CD8-positive, alpha-beta memory T cell (primary cell): ENCODE data around the gene SNRPD3. TPM values are rescaled to one million over a fixed set of nuclear protein-coding genes. Genes with fewer than 3 reads are reported as not detected.

Experiments
- CTCF ChIA-PET: fragments of 350-600 bp; sonication (Branson Sonifier 250); formaldehyde crosslinking; loops from one replicate; lab custom pipeline; 2021; ENCODE audit warnings: antibody characterized with exemption; lab: Charles Lee
- POLR2A ChIA-PET: fragments of 350-600 bp; sonication (Branson Sonifier 250); formaldehyde crosslinking; loops from one replicate; lab custom pipeline; 2021; ENCODE audit warnings: antibody characterized with exemption; lab: Charles Lee
- DNase-seq, 5 donors: peaks; one replicate each; pipeline versions ENCODE4 v3.0.0 to v3.0.0-alpha.2; 2020 to 2022; ENCODE audit warnings: mixed read lengths in 1 of 5
- H3K27ac ChIP-seq: one replicate; pipeline ENCODE4 v1.7.0; 2013; ENCODE audit warnings: low read depth, mild to moderate bottlenecking, low read length, moderate library complexity
- H3K27me3 ChIP-seq: 2 replicates; pipeline ENCODE4 v1.7.0; 2013; ENCODE audit warnings: low read length, mild to moderate bottlenecking; ENCODE audit not compliant: insufficient read depth, poor library complexity, severe bottlenecking
- H3K36me3 ChIP-seq: 2 replicates; pipeline ENCODE4 v1.7.0; 2013; ENCODE audit warnings: mild to moderate bottlenecking, low read length, moderate library complexity; ENCODE audit not compliant: insufficient read depth
- H3K4me1 ChIP-seq: 2 replicates; pipeline ENCODE4 v1.7.0; 2013; ENCODE audit warnings: mild to moderate bottlenecking, low read length, moderate library complexity; ENCODE audit not compliant: insufficient read depth
- H3K4me3 ChIP-seq: 2 replicates; pipeline ENCODE4 v1.7.0; 2013; ENCODE audit warnings: mild to moderate bottlenecking, low read length
- H3K9me3 ChIP-seq: 2 replicates; pipeline ENCODE4 v1.7.0; 2013; ENCODE audit warnings: mild to moderate bottlenecking, low read length
- H3K27ac Mint-ChIP-seq, 8 donors: one replicate each; pipeline ENCODE4 v1.8.0; 2020 to 2021; ENCODE audit warnings: mixed read lengths in 8 of 8, mild to moderate bottlenecking in 6 of 8, inconsistent platforms in 3 of 8, moderate library complexity in 3 of 8
- H3K27me3 Mint-ChIP-seq, 2 donors: one replicate each; pipeline ENCODE4 v1.8.0; 2020 to 2021; ENCODE audit warnings: mixed read lengths in 2 of 2, mild to moderate bottlenecking in 1 of 2, moderate library complexity in 1 of 2
- H3K36me3 Mint-ChIP-seq, 3 donors: one replicate each; pipeline ENCODE4 v1.8.0; 2020 to 2021; ENCODE audit warnings: mixed read lengths in 3 of 3, inconsistent platforms in 1 of 3, mild to moderate bottlenecking in 1 of 3
- H3K4me1 Mint-ChIP-seq, 3 donors: one replicate each; pipeline ENCODE4 v1.8.0; 2020 to 2021; ENCODE audit warnings: mixed read lengths in 3 of 3, inconsistent platforms in 1 of 3, mild to moderate bottlenecking in 1 of 3
- H3K4me3 Mint-ChIP-seq, 7 donors: one replicate each; pipeline ENCODE4 v1.8.0; 2020 to 2021; ENCODE audit warnings: mixed read lengths in 7 of 7, mild to moderate bottlenecking in 6 of 7, moderate library complexity in 4 of 7, inconsistent platforms in 2 of 7
- H3K9me3 Mint-ChIP-seq, 5 donors: one replicate each; pipeline ENCODE4 v1.8.0; 2020 to 2022; ENCODE audit warnings: mixed read lengths in 5 of 5, mild to moderate bottlenecking in 3 of 5, moderate library complexity in 2 of 5, inconsistent platforms in 1 of 5
- polyA plus RNA-seq: library from polyadenylated mRNA; unstranded; fragments of 300-500 nt; fragmentation: Illumina TruSeq; gene quantifications from one replicate; pipeline ENCODE4 v1.2.3, GENCODE V29; 2021
- total RNA-seq, 2 experiments: library from RNA; stranded (reverse); gene quantifications; one replicate each; pipeline ENCODE4 v1.2.3, GENCODE V29; 2021

Gene SNRPD3
- total and polyA plus RNA-seq, 3 experiments from 2014 or later = 112 to 217 (median 205) TPM

DNA sequence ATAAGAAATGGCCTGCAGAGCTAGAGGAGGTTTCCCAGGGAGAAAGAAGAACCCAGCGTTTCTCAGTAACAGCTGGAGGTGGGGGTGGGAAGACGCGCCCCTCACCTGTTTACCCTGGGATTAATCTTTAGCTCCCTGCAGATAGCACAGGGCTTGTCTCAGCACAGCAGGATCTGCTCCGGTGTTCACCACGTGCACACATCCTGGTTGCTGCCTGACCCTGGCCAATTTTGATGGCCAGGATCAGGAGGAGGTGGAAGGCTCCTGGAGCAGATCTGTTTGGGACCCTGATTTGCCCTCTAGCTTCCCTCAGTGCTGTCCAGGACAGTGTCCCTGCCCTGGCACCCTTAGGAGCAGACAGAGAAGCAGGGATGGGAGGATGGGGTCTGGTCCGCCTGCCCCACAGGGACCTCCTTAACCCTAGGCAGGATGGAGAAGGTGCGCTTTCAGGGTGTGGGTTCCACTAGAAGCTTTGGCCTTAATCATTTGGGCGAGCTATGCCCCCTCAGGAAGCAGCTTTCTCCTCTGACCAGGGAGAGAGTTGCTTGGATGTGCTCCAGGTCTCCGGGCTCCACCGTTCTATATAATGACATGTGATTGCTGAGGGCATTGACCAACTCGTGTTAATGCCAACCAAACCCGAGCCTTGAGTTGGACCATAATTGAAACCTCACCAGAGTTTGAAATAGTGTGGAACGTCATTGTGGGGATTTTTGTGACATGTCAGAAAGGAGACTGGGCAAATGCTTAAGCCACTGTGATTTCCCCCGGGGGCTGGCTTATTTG lies 41.4 kb upstream of the SNRPD3 start:
- H3K4me3 Mint-ChIP-seq = no peak overlapping the region
- no peaks in the 10 kb centered on the region for H3K27me3 ChIP-seq
- no peaks in the 10 kb centered on the region for H3K36me3 ChIP-seq
- H3K4me3 ChIP-seq = no peak overlapping the region
- H3K4me1 Mint-ChIP-seq = peaks cover 5 to 12% (median 5%) of the 10 kb centered on the region in 3 donors
- no peak overlapping the region for H3K27ac Mint-ChIP-seq
- CTCF ChIA-PET = no interaction called here
- H3K27ac ChIP-seq = no peak overlapping the region
- peaks cover 0 to 3% (median 0%) of the 10 kb centered on the region in 3 donors for H3K36me3 Mint-ChIP-seq
- no peak for DNase-seq
- no peaks in the 10 kb centered on the region for H3K9me3 Mint-ChIP-seq
- no peaks in the 10 kb centered on the region for H3K9me3 ChIP-seq
- H3K4me1 ChIP-seq = no peaks in the 10 kb centered on the region
- POLR2A ChIA-PET = interaction anchor here (0.6 kb wide), 1 partner anchor 210 kb away, joined by 6 read pairs; no protein-coding TSS in a partner anchor
- H3K27me3 Mint-ChIP-seq = peaks cover 0 to 7% of the 10 kb centered on the region in 2 donors

GRCh38 chr22:24515027-24515338 lies 40.8 kb upstream of the SNRPD3 start:
- Mint-ChIP-seq H3K27me3 (peaks cover 0 to 7% of the 10 kb centered on the region in 2 donors), H3K27ac (no peak overlapping the region), H3K36me3 (peaks cover 0 to 3% (median 0%) of the 10 kb centered on the region in 3 donors), H3K4me3 (no peak overlapping the region), H3K9me3 (no peaks in the 10 kb centered on the region), H3K4me1 (peaks cover 5 to 12% (median 5%) of the 10 kb centered on the region in 3 donors)
- no peaks in the 10 kb centered on the region for H3K36me3 ChIP-seq
- H3K4me3 ChIP-seq = no peak overlapping the region
- no peaks in the 10 kb centered on the region for H3K4me1 ChIP-seq
- H3K9me3 ChIP-seq = no peaks in the 10 kb centered on the region
- H3K27ac ChIP-seq = no peak overlapping the region
- H3K27me3 ChIP-seq = no peaks in the 10 kb centered on the region
- no peak for DNase-seq
- POLR2A ChIA-PET = no interaction called here
- CTCF ChIA-PET = no interaction called here

GRCh38 chr22:24516301-24516737 lies 39.5 kb upstream of the SNRPD3 start:
- Mint-ChIP-seq H3K4me3 (no peak overlapping the region), H3K4me1 (peaks cover under 1 to 5% (median 1%) of the 10 kb centered on the region in 3 donors), H3K27me3 (peaks cover 0 to 11% of the 10 kb centered on the region in 2 donors), H3K27ac (no peak overlapping the region), H3K9me3 (no peaks in the 10 kb centered on the region), H3K36me3 (peaks cover 0 to 3% (median 0%) of the 10 kb centered on the region in 3 donors)
- H3K27ac ChIP-seq = no peak overlapping the region
- ChIA-PET CTCF (no interaction called here), POLR2A (no interaction called here)
- no peak for DNase-seq
- H3K4me1 ChIP-seq = no peaks in the 10 kb centered on the region
- H3K4me3 ChIP-seq = no peak overlapping the region
- no peaks in the 10 kb centered on the region for H3K36me3 ChIP-seq
- no peaks in the 10 kb centered on the region for H3K27me3 ChIP-seq
- H3K9me3 ChIP-seq = no peaks in the 10 kb centered on the region

- no peaks in the 10 kb centered on the region for H3K27me3 ChIP-seq
- H3K36me3 ChIP-seq = no peaks in the 10 kb centered on the region
- H3K27ac Mint-ChIP-seq = no peak overlapping the region
- no peaks in the 10 kb centered on the region for H3K4me1 ChIP-seq
- peaks cover 0 to 11% of the 10 kb centered on the region in 2 donors for H3K27me3 Mint-ChIP-seq
- no peaks in the 10 kb centered on the region for H3K9me3 ChIP-seq
- no peak overlapping the region for H3K4me3 Mint-ChIP-seq
- ChIA-PET POLR2A (no interaction called here), CTCF (no interaction called here)
- no peak for DNase-seq
- H3K27ac ChIP-seq = no peak overlapping the region
- peaks cover 0 to 3% (median 0%) of the 10 kb centered on the region in 3 donors for H3K36me3 Mint-ChIP-seq
- peaks cover 0 to 4% (median 1%) of the 10 kb centered on the region in 3 donors for H3K4me1 Mint-ChIP-seq
- no peak overlapping the region for H3K4me3 ChIP-seq
- no peaks in the 10 kb centered on the region for H3K9me3 Mint-ChIP-seq
Measured at GRCh38 chr22:24517446-24517845, 38.4 kb upstream of the SNRPD3 start.

DNA sequence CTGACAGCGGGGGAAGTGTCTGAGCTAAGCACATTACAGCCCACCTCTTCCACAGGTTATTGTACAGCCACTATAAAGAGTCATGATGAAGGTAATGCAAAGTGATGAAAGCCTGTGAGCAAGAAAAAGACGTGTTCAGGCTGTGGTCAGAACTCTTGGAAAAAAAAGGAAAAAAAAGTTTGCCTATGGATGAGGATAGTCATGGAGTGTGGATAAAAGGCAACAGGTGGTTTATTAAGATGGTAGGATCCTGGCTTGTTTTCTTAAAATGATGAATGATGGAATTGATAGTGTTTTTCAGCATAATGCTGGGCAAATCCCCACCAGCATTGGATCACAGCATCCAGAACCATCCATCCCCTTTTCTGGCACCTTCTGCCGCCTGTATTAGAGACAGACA lies 37.6 kb upstream of the SNRPD3 start:
- CTCF ChIA-PET = no interaction called here
- Mint-ChIP-seq H3K36me3 (peaks cover 0 to 3% (median 0%) of the 10 kb centered on the region in 3 donors), H3K4me3 (no peak overlapping the region), H3K27me3 (peaks cover 0 to 11% of the 10 kb centered on the region in 2 donors), H3K4me1 (peaks cover 0 to 4% (median 1%) of the 10 kb centered on the region in 3 donors), H3K27ac (no peak overlapping the region), H3K9me3 (no peaks in the 10 kb centered on the region)
- Histone ChIP-seq H3K36me3 (no peaks in the 10 kb centered on the region), H3K9me3 (no peaks in the 10 kb centered on the region), H3K27ac (no peak overlapping the region), H3K4me3 (no peak overlapping the region), H3K4me1 (no peaks in the 10 kb centered on the region), H3K27me3 (no peaks in the 10 kb centered on the region)
- no peak for DNase-seq
- POLR2A ChIA-PET = no interaction called here

GRCh38 chr22:24518771-24519485 lies 36.9 kb upstream of the SNRPD3 start:
- ChIA-PET POLR2A (no interaction called here), CTCF (no interaction called here)
- H3K4me3 ChIP-seq = no peak overlapping the region
- H3K36me3 Mint-ChIP-seq = peaks cover 0 to 1% (median 0%) of the 10 kb centered on the region in 3 donors
- no peak overlapping the region for H3K4me3 Mint-ChIP-seq
- no peaks in the 10 kb centered on the region for H3K36me3 ChIP-seq
- H3K27me3 Mint-ChIP-seq = peaks cover 0 to 11% of the 10 kb centered on the region in 2 donors
- H3K9me3 Mint-ChIP-seq = no peaks in the 10 kb centered on the region
- H3K27me3 ChIP-seq = no peaks in the 10 kb centered on the region
- H3K9me3 ChIP-seq = no peaks in the 10 kb centered on the region
- H3K27ac ChIP-seq = no peak overlapping the region
- H3K4me1 Mint-ChIP-seq = peaks cover 0 to 4% (median 1%) of the 10 kb centered on the region in 3 donors
- DNase-seq = no peak
- H3K4me1 ChIP-seq = no peaks in the 10 kb centered on the region
- peak overlapping the region in 1 of 8 donors; percentile 85 for H3K27ac Mint-ChIP-seq

DNA sequence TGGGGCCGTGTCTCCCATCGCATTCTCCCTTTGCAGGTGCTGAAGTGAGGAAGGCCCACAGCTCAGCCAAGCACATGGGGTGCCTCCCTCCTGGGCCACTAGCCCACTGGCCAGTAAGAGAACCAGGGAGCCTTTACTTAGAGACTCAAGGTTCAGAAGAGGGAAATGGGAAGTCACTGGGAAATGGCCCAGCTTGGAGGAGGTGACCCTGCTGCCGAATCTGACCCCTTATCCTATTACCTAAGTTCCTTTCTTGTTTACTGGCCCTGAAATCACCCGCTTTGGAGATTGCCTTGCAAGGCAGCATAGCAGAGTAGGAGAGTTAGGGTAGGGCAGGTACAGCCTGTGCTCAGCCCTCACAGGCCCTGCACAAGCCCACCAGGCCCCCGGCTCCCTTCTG lies 36.3 kb upstream of the SNRPD3 start:
- Histone ChIP-seq H3K27me3 (no peaks in the 10 kb centered on the region), H3K9me3 (no peaks in the 10 kb centered on the region), H3K27ac (no peak overlapping the region), H3K4me3 (no peak overlapping the region), H3K36me3 (no peaks in the 10 kb centered on the region), H3K4me1 (no peaks in the 10 kb centered on the region)
- ChIA-PET POLR2A (no interaction called here), CTCF (no interaction called here)
- Mint-ChIP-seq H3K4me1 (peaks cover 0 to 4% (median 1%) of the 10 kb centered on the region in 3 donors), H3K4me3 (no peak overlapping the region), H3K36me3 (peaks cover 0 to 1% (median 0%) of the 10 kb centered on the region in 3 donors), H3K27me3 (peaks cover 0 to 11% of the 10 kb centered on the region in 2 donors), H3K27ac (no peak overlapping the region), H3K9me3 (no peaks in the 10 kb centered on the region)
- DNase-seq = no peak

GRCh38 chr22:24521791-24522245 lies 34.0 kb upstream of the SNRPD3 start:
- Mint-ChIP-seq H3K27me3 (peaks cover 0 to 7% of the 10 kb centered on the region in 2 donors), H3K27ac (no peak overlapping the region), H3K4me1 (peaks cover 7 to 10% (median 8%) of the 10 kb centered on the region in 3 donors), H3K4me3 (no peak overlapping the region), H3K36me3 (peaks cover 0 to 1% (median 0%) of the 10 kb centered on the region in 3 donors), H3K9me3 (no peaks in the 10 kb centered on the region)
- no peak overlapping the region for H3K27ac ChIP-seq
- no peaks in the 10 kb centered on the region for H3K36me3 ChIP-seq
- H3K9me3 ChIP-seq = no peaks in the 10 kb centered on the region
- POLR2A ChIA-PET = no interaction called here
- CTCF ChIA-PET = interaction anchor here (1.0 to 1.1 kb wide), 4 partner anchors 32 to 104 kb away, joined by 3 to 5 read pairs (median 4); partner anchors contain the start of gene ADORA2A
- H3K4me1 ChIP-seq = peaks cover 6% of the 10 kb centered on the region
- DNase-seq = no peak
- H3K4me3 ChIP-seq = no peak overlapping the region
- no peaks in the 10 kb centered on the region for H3K27me3 ChIP-seq
